MV-4-11 (cell line): Measurements from ENCODE around the gene ZNF407.

Source experiments
- DNase-seq: peaks from one replicate; lab custom pipeline; 2025; lab: John Stamatoyannopoulos, UW

The ZNF407 gene

DNA sequence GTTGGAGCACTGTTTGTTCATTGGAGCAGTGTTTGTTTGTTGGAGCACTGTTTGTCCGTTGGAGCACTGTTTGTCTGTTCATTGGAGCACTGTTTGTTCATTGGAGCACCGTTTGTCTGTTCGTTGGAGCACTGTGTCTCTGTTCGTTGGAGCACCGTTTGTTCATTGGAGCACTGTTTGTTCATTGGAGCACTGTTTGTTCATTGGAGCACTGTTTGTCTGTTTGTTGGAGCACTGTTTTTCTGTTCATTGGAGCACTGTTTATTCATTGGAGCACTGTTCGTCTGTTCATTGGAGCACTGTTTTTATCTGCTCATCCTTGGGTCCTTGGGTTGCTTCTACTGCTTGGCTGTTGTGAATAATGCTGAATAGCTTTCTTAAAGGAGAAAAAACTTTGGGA lies 74.7 kb downstream of the ZNF407 start:
- DNase-seq: no peak

- DNase-seq: no peak
Observed at GRCh38 chr18:74674487-74674886, 76.8 kb downstream of the ZNF407 start.

DNA sequence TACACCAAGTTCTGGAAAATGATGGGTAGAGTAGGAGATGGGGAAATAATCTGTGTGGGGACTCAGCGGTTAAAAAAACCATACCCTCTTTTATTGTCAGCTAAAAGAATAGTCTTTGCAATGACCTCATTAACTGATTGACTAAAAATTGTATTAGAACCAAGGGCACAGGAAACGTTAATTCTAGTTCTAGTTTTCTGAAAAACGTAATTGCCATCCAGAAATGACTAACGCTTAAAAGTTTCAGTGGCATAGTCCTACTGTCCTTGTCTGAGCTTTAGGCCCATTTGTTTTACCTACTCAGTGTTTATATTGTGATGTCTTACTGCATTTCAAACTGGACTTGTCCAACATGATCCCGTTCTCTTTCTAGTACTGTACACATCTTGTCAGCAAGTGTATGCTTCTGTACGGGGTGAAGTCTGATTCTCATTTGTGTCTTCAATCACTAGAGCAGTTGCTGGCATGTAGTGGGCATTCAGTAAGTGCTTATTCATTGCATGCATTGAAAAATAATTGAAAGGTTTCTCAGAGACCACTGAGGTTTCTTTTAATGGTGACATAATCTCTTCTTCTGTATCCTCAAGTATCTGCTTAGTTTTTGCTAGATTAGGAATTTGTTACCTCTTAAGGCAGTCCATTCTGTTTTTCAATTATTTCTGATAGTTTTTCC lies 81.5 kb downstream of the ZNF407 start:
- DNase-seq: no peak

DNA sequence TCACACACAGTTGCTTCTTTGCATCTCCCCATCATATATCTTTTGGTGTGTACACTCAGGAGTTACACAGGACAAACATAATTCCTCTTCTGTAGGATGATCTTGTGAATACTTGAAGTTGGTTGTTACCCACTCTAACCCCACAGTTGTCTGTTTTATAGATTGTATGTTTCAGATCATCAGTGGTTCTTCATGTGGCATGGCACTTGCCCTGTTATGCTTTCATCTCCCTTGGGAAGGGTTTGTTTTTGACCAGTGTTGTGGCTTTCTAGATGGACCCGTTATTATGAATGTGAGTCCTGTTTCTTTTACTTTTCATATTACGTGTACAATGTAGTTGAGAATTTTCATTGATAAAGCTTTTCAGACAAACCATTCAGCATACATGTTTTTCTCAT lies 82.0 kb downstream of the ZNF407 start:
- DNase-seq: no peak

GRCh38 chr18:74682141-74682990 lies 84.7 kb downstream of the ZNF407 start:
- no peak for DNase-seq

DNA sequence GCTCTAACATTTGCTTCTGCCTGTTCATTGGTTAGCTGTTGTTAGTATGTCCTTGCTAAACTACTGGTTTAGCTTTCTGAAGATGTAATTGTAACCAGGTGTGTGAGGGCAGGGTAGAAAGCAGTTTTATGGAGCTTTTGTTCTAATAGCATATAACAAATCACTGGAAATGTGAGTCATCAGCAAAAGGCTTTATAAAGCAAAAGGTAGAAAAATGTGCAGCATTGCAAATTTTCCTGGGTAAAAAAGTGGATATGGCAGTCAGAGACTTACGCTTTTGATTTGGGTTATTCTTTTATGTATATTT lies 85.3 kb downstream of the ZNF407 start:
- no peak for DNase-seq

GRCh38 chr18:74683573-74683972 lies 85.9 kb downstream of the ZNF407 start:
- DNase-seq: no peak

DNA sequence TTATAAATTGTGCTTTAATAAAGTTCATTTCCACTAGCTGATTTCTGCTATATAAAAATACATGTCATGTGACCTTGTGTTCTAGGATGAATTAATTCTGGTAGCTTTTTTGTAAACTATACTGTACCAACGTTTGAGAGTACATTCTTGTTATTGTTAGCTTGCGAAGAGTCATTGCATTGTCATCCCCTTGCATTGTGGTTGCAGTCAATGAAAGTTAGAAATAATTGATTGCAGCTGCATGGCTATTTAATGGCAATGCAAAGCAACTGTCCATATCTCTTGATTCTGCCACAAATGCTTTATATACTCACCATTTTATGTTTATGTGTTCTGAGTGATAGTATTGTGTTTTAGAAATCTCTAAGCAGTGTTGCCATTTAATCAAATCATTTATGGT lies 91.6 kb downstream of the ZNF407 start:
- no peak for DNase-seq

- no peak for DNase-seq
Observed at GRCh38 chr18:74692367-74693013, 94.8 kb downstream of the ZNF407 start.

DNA sequence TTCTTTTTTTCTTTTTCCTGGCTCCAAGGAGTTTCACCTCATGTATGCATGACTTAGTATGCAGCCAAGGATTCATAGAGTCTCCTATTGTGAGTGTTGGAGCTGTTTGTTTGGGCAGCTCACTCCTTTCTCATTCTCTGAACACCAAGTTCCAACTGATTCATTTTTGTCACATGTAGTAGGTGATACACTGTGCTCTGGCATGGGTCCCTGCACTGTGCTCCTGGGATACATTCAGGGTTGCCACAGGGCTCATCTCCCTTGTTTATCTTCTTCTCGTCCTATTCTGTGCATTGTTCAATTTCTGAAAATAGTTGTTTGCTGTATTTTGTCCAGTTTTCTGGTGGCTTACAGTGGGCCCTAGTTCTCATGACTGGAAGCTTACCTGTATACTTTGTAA lies 96.8 kb downstream of the ZNF407 start:
- DNase-seq: no peak

GRCh38 chr18:74695170-74695569 lies 97.5 kb downstream of the ZNF407 start:
- no peak for DNase-seq

DNA sequence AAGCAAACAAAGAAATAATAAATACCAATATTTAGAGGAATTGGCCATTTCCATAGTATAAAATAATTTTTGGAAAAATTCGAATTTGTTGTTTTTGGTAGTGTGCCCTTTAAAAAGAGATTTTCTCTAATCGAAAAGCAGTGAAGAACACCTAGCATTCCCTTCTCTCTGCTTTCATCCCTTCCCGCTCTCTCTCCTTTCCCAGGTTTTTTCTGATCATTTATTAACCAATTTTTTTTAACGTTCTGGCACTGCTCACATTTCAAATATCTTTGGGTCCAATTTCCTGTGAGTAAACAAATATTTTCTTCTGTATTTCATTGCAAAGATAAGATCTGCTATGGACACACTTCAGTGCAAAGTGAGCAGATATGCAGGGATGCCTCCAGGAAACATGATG lies 101.2 kb downstream of the ZNF407 start:
- DNase-seq: no peak

DNA sequence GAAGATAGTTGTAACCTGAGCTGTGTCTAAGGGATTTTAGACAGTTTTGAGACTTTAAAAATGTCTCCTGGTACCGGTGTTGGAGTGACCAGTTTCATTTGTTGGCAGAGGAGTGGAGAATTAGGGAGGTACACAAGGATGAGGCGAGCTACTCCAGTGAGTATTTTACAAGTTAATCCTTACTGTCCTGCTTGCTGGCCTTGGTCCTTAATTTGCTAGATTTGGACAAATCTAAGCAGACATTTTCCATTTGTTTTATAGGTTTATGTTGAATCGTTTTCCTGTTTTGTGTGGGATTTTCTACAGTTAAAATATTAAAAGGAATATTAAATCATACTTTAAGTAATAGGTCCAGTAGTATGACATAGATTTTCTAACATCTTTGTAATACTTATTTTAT lies 101.8 kb downstream of the ZNF407 start:
- no peak for DNase-seq

- DNase-seq: no peak
Observed at GRCh38 chr18:74702950-74703349, 105.3 kb downstream of the ZNF407 start.

GRCh38 chr18:74708169-74708568 lies 110.5 kb downstream of the ZNF407 start:
- DNase-seq: no peak

DNA sequence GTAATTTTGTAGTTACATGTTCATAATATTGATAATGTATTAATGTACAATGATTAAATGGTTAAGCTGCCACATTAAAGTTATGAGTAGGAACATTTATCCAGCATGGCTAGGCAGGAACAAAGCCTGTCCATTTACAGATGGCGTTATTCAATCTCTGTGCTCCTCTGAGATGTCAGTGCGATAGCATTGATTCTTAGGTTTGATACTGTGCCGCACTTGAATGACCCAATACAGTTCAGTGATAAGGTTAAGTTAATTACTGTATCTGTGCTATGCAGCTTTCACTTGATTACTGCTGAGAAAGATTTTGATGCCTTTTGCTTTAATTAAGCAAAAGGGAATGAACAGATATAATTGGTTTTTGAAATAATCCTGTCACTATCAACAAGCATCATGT lies 111.8 kb downstream of the ZNF407 start:
- DNase-seq: no peak

DNA sequence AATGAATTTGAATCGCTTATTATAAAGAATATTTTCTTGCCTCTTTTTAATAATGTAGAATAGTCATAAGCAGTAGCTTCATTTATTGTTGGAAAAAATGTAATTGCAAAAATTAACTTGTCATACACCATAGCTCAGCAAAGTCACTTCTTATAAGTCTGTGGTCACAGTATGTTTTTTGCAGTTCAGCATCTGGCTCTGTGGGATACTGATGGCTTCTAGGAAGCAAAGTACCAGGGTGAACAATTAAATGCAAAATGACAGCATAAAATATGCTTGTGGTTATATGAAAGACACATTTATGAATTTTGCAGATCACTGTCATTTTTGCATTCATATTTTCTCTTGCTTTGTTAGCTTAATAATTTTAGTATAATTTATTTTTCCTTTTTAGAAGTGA lies 116.5 kb downstream of the ZNF407 start:
- no peak for DNase-seq

DNA sequence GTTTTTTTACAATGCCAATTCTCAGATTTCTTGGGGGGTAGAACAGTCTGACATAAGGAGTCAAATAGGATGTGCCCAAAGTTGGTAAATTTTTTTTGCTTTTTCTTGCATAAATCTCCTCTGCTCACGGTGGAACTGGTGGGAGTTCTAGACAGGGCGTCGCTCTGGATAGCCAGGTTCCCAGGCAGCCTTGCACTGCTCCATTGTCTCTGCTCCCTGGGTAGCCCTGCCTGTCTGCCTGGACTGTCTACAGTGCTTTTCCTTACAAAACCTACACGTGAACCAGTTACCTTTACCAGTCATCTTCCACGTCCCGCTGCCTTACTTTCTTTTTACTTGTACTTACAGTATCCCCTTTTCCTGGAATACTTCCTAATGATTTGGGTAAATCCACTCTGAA lies 117.1 kb downstream of the ZNF407 start:
- no peak for DNase-seq

DNA sequence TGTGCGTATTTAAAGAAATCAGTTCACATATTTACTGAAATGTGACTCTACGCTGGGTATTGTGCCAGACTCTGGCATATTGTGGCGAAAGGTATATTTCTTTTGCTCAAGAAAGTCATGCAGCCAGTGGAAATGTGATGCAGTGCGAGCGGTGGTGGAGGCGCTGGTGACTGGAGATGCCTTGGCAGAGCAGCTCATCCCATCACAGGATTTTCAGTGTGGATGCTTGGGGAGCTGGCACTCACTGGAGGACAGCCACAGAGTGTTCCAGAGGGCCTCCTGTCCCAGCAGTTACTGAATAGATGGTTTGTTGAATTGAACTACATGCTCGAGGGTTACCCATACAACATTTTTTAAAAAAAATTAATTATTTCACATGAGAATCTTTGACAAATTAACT lies 117.6 kb downstream of the ZNF407 start:
- no peak for DNase-seq

GRCh38 chr18:74715865-74716712 lies 118.4 kb downstream of the ZNF407 start:
- no peak for DNase-seq

DNA sequence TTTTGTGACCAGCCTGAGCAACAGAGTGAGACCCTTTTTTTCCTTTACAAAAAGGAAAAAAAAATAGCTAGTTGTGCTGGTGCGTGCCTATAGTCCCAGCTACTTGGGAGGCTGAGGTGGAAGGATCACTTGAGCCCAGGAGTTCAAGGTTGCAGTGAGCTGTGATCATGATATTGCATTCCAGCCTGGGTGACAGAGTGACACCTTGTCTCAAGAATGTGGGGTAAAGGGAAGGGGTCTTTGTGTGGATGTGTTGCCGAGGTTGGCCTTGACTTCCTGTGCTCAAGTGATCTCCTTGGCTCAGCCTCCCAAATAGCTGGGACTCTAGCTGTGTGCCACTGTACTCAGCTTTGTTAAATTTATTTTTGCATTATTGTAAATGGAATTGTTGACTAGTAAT lies 120.6 kb downstream of the ZNF407 start:
- DNase-seq: no peak

GRCh38 chr18:74722237-74722636 lies 124.6 kb downstream of the ZNF407 start:
- DNase-seq: peak; percentile 62
